CD8-positive, alpha-beta memory T cell (primary cell): ENCODE measurements around the gene RNF213. TPM values are rescaled to one million over a fixed set of nuclear protein-coding genes. Genes with fewer than 3 reads are reported as not detected.

ENCODE experiments used
- CTCF ChIA-PET: fragments of 350-600 bp; sonication (Branson Sonifier 250); formaldehyde crosslinking; loops from one replicate; lab custom pipeline; 2021; ENCODE audit warnings: antibody characterized with exemption; lab: Charles Lee
- POLR2A ChIA-PET: fragments of 350-600 bp; sonication (Branson Sonifier 250); formaldehyde crosslinking; loops from one replicate; lab custom pipeline; 2021; ENCODE audit warnings: antibody characterized with exemption; lab: Charles Lee
- DNase-seq, 5 donors: peaks; one replicate each; pipeline versions ENCODE4 v3.0.0 to v3.0.0-alpha.2; 2020 to 2022; ENCODE audit warnings: mixed read lengths in 1 of 5
- H3K27ac ChIP-seq: one replicate; pipeline ENCODE4 v1.7.0; 2013; ENCODE audit warnings: low read depth, mild to moderate bottlenecking, low read length, moderate library complexity
- H3K27me3 ChIP-seq: 2 replicates; pipeline ENCODE4 v1.7.0; 2013; ENCODE audit warnings: low read length, mild to moderate bottlenecking; ENCODE audit not compliant: insufficient read depth, poor library complexity, severe bottlenecking
- H3K36me3 ChIP-seq: 2 replicates; pipeline ENCODE4 v1.7.0; 2013; ENCODE audit warnings: mild to moderate bottlenecking, low read length, moderate library complexity; ENCODE audit not compliant: insufficient read depth
- H3K4me1 ChIP-seq: 2 replicates; pipeline ENCODE4 v1.7.0; 2013; ENCODE audit warnings: mild to moderate bottlenecking, low read length, moderate library complexity; ENCODE audit not compliant: insufficient read depth
- H3K4me3 ChIP-seq: 2 replicates; pipeline ENCODE4 v1.7.0; 2013; ENCODE audit warnings: mild to moderate bottlenecking, low read length
- H3K9me3 ChIP-seq: 2 replicates; pipeline ENCODE4 v1.7.0; 2013; ENCODE audit warnings: mild to moderate bottlenecking, low read length
- H3K27ac Mint-ChIP-seq, 8 donors: one replicate each; pipeline ENCODE4 v1.8.0; 2020 to 2021; ENCODE audit warnings: mixed read lengths in 8 of 8, mild to moderate bottlenecking in 6 of 8, inconsistent platforms in 3 of 8, moderate library complexity in 3 of 8
- H3K27me3 Mint-ChIP-seq, 2 donors: one replicate each; pipeline ENCODE4 v1.8.0; 2020 to 2021; ENCODE audit warnings: mixed read lengths in 2 of 2, mild to moderate bottlenecking in 1 of 2, moderate library complexity in 1 of 2
- H3K36me3 Mint-ChIP-seq, 3 donors: one replicate each; pipeline ENCODE4 v1.8.0; 2020 to 2021; ENCODE audit warnings: mixed read lengths in 3 of 3, inconsistent platforms in 1 of 3, mild to moderate bottlenecking in 1 of 3
- H3K4me1 Mint-ChIP-seq, 3 donors: one replicate each; pipeline ENCODE4 v1.8.0; 2020 to 2021; ENCODE audit warnings: mixed read lengths in 3 of 3, inconsistent platforms in 1 of 3, mild to moderate bottlenecking in 1 of 3
- H3K4me3 Mint-ChIP-seq, 7 donors: one replicate each; pipeline ENCODE4 v1.8.0; 2020 to 2021; ENCODE audit warnings: mixed read lengths in 7 of 7, mild to moderate bottlenecking in 6 of 7, moderate library complexity in 4 of 7, inconsistent platforms in 2 of 7
- H3K9me3 Mint-ChIP-seq, 5 donors: one replicate each; pipeline ENCODE4 v1.8.0; 2020 to 2022; ENCODE audit warnings: mixed read lengths in 5 of 5, mild to moderate bottlenecking in 3 of 5, moderate library complexity in 2 of 5, inconsistent platforms in 1 of 5
- polyA plus RNA-seq: library from polyadenylated mRNA; unstranded; fragments of 300-500 nt; fragmentation: Illumina TruSeq; gene quantifications from one replicate; pipeline ENCODE4 v1.2.3, GENCODE V29; 2021
- total RNA-seq, 2 experiments: library from RNA; stranded (reverse); gene quantifications; one replicate each; pipeline ENCODE4 v1.2.3, GENCODE V29; 2021

The RNF213 gene
- total and polyA plus RNA-seq, 3 experiments from 2014 or later = 75.7 to 185 (median 184) TPM

- H3K9me3 Mint-ChIP-seq = no peaks in the 10 kb centered on the region
- H3K4me1 Mint-ChIP-seq = peaks cover 50 to 70% (median 55%) of the 10 kb centered on the region in 3 donors
- Histone ChIP-seq H3K27ac (peak overlapping the region; percentile 87), H3K36me3 (no peaks in the 10 kb centered on the region), H3K4me3 (peak overlapping the region; percentile 98), H3K27me3 (no peaks in the 10 kb centered on the region), H3K4me1 (peaks cover 47% of the 10 kb centered on the region), H3K9me3 (no peaks in the 10 kb centered on the region)
- H3K27me3 Mint-ChIP-seq = peaks cover 0 to 8% of the 10 kb centered on the region in 2 donors
- POLR2A ChIA-PET = interaction anchor here (0.9 to 1.9 kb wide), 2 partner anchors 8 to 16 kb away, joined by 5 to 6 read pairs; no protein-coding TSS in a partner anchor
- no peak for DNase-seq
- CTCF ChIA-PET = no interaction called here
- H3K36me3 Mint-ChIP-seq = peaks cover 4 to 23% (median 9%) of the 10 kb centered on the region in 3 donors
- peak overlapping the region; percentile 89 to 99 (median 93) for H3K4me3 Mint-ChIP-seq
- peak overlapping the region; percentile 89 to 98 (median 95) for H3K27ac Mint-ChIP-seq
Observed at GRCh38 chr17:80262291-80262690, 1.6 kb downstream of the RNF213 start.

- H3K4me3 ChIP-seq = peak overlapping the region; percentile 98
Observed at GRCh38 chr17:80262775-80263244, 2.2 kb downstream of the RNF213 start.

GRCh38 chr17:80263253-80264204 lies 2.9 kb downstream of the RNF213 start:
- no peaks in the 10 kb centered on the region for H3K9me3 Mint-ChIP-seq
- peaks cover 7% of the 10 kb centered on the region for H3K36me3 ChIP-seq
- ChIA-PET POLR2A (interaction anchor here (1.9 to 2.6 kb wide), 2 partner anchors 8 to 15 kb away, joined by 6 to 12 read pairs; no protein-coding TSS in a partner anchor), CTCF (interaction anchor here (0.6 to 2.8 kb wide), 5 partner anchors 11 to 725 kb away, joined by 3 to 13 read pairs (median 4); partner anchors contain the start of gene GAA)
- no peaks in the 10 kb centered on the region for H3K27me3 ChIP-seq
- peak; percentile 75 to 91 (median 79) for DNase-seq
- peaks cover 50 to 59% (median 55%) of the 10 kb centered on the region in 3 donors for H3K4me1 Mint-ChIP-seq
- H3K36me3 Mint-ChIP-seq = peaks cover 8 to 30% (median 9%) of the 10 kb centered on the region in 3 donors
- H3K4me3 Mint-ChIP-seq = peak overlapping the region; percentile 93 to 100 (median 96)
- peaks cover 0 to 8% of the 10 kb centered on the region in 2 donors for H3K27me3 Mint-ChIP-seq
- peak overlapping the region; percentile 98 for H3K4me3 ChIP-seq
- H3K27ac Mint-ChIP-seq = peak overlapping the region; percentile 79 to 97 (median 94)
- H3K4me1 ChIP-seq = peaks cover 59% of the 10 kb centered on the region
- no peaks in the 10 kb centered on the region for H3K9me3 ChIP-seq
- H3K27ac ChIP-seq = peak overlapping the region; percentile 87

More at GRCh38 chr17:80262775-80263244, 2.2 kb downstream of the RNF213 start:
- ChIA-PET POLR2A (interaction anchor here (1.9 kb wide), 1 partner anchor 15 kb away, joined by 6 read pairs; no protein-coding TSS in a partner anchor), CTCF (interaction anchor here (0.6 to 1.0 kb wide), 2 partner anchors 66 to 726 kb away, joined by 3 read pairs; no protein-coding TSS in a partner anchor)
- H3K4me1 ChIP-seq = peaks cover 52% of the 10 kb centered on the region
- peaks cover under 1% of the 10 kb centered on the region for H3K36me3 ChIP-seq
- Mint-ChIP-seq H3K36me3 (peaks cover 8 to 27% (median 9%) of the 10 kb centered on the region in 3 donors), H3K4me1 (peaks cover 52 to 66% (median 60%) of the 10 kb centered on the region in 3 donors), H3K9me3 (no peaks in the 10 kb centered on the region), H3K4me3 (peak overlapping the region; percentile 93 to 100 (median 96)), H3K27ac (peak overlapping the region in 3 of 8 donors; percentile 86 to 97 (median 96)), H3K27me3 (peaks cover 0 to 8% of the 10 kb centered on the region in 2 donors)
- no peaks in the 10 kb centered on the region for H3K27me3 ChIP-seq
- H3K27ac ChIP-seq = peak overlapping the region; percentile 87
- H3K9me3 ChIP-seq = no peaks in the 10 kb centered on the region
- DNase-seq = no peak

- peaks cover 16% of the 10 kb centered on the region for H3K36me3 ChIP-seq
- ChIA-PET CTCF (interaction anchor here (0.9 to 2.8 kb wide), 6 partner anchors 10 to 163 kb away, joined by 3 to 13 read pairs (median 4); partner anchors contain the start of gene GAA), POLR2A (interaction anchor here (0.6 to 2.6 kb wide), 7 partner anchors 9 to 182 kb away, joined by 3 to 12 read pairs (median 5); no protein-coding TSS in a partner anchor)
- Mint-ChIP-seq H3K27me3 (peaks cover 0 to 6% of the 10 kb centered on the region in 2 donors), H3K9me3 (no peaks in the 10 kb centered on the region), H3K4me3 (peak overlapping the region; percentile 93 to 100 (median 96)), H3K4me1 (peaks cover 44 to 50% (median 47%) of the 10 kb centered on the region in 3 donors), H3K36me3 (peaks cover 8 to 30% (median 9%) of the 10 kb centered on the region in 3 donors), H3K27ac (peak overlapping the region; percentile 79 to 96 (median 90))
- H3K27me3 ChIP-seq = no peaks in the 10 kb centered on the region
- peak; percentile 42 to 80 (median 63) for DNase-seq
- peaks cover 67% of the 10 kb centered on the region for H3K4me1 ChIP-seq
- H3K9me3 ChIP-seq = no peaks in the 10 kb centered on the region
- peak overlapping the region; percentile 98 for H3K4me3 ChIP-seq
- peak overlapping the region; percentile 52 for H3K27ac ChIP-seq
Observed at GRCh38 chr17:80264205-80265075, 3.8 kb downstream of the RNF213 start.

GRCh38 chr17:80265205-80266068 lies 4.8 kb downstream of the RNF213 start:
- peak; percentile 62 to 89 (median 66) for DNase-seq
- ChIA-PET CTCF (interaction anchor here (0.8 to 2.8 kb wide), 7 partner anchors 10 to 164 kb away, joined by 3 to 13 read pairs (median 4); partner anchors contain the start of gene GAA), POLR2A (interaction anchor here (0.6 to 2.6 kb wide), 8 partner anchors 10 to 183 kb away, joined by 3 to 12 read pairs (median 5); no protein-coding TSS in a partner anchor)
- no peaks in the 10 kb centered on the region for H3K9me3 Mint-ChIP-seq
- H3K27me3 Mint-ChIP-seq = peaks cover 0 to 3% of the 10 kb centered on the region in 2 donors
- peaks cover 40 to 45% (median 42%) of the 10 kb centered on the region in 3 donors for H3K4me1 Mint-ChIP-seq
- peak overlapping the region; percentile 93 to 100 (median 96) for H3K4me3 Mint-ChIP-seq
- Histone ChIP-seq H3K27me3 (no peaks in the 10 kb centered on the region), H3K36me3 (peaks cover 26% of the 10 kb centered on the region), H3K4me3 (peak overlapping the region; percentile 98), H3K4me1 (peaks cover 72% of the 10 kb centered on the region), H3K9me3 (no peaks in the 10 kb centered on the region), H3K27ac (peak overlapping the region; percentile 40)
- peak overlapping the region; percentile 79 to 96 (median 90) for H3K27ac Mint-ChIP-seq
- H3K36me3 Mint-ChIP-seq = peaks cover 9 to 30% (median 9%) of the 10 kb centered on the region in 3 donors

GRCh38 chr17:80267391-80267790 lies 6.7 kb downstream of the RNF213 start:
- peak overlapping the region; percentile 20 to 96 (median 53) for H3K4me3 Mint-ChIP-seq
- H3K9me3 ChIP-seq = no peaks in the 10 kb centered on the region
- no peak for DNase-seq
- ChIA-PET CTCF (no interaction called here), POLR2A (no interaction called here)
- H3K4me3 ChIP-seq = no peak overlapping the region
- H3K4me1 ChIP-seq = peaks cover 73% of the 10 kb centered on the region
- H3K36me3 ChIP-seq = peaks cover 31% of the 10 kb centered on the region
- peaks cover 32 to 37% (median 36%) of the 10 kb centered on the region in 3 donors for H3K4me1 Mint-ChIP-seq
- H3K27ac ChIP-seq = no peak overlapping the region
- no peaks in the 10 kb centered on the region for H3K9me3 Mint-ChIP-seq
- peaks cover 9 to 31% (median 12%) of the 10 kb centered on the region in 3 donors for H3K36me3 Mint-ChIP-seq
- H3K27me3 ChIP-seq = no peaks in the 10 kb centered on the region
- peak overlapping the region in 6 of 8 donors; percentile 44 to 84 (median 64) for H3K27ac Mint-ChIP-seq
- peaks cover 0 to 3% of the 10 kb centered on the region in 2 donors for H3K27me3 Mint-ChIP-seq
